ENCODE data around the gene TMEM61.

DNA sequence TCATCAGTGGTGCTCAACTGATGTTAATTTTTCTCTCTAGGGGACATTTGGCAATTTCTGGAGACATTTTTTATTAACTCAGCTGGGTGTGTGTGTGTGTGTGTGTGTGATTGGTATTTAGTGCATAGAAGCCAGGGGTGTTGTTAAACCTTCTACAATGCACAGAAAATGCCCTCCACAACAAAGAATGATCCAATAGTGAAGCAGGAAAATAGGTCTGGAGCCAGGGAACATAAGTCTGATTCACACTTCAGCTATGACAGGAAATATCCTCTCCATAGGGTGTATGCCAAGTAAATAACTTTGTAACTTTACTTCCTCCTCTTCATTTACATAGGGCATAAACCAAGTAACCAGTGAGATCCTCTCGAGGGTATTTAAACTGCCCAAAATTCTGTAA, 25.1 kb upstream of the TMEM61 start:
- TF ChIP-seq, protein P1, sequence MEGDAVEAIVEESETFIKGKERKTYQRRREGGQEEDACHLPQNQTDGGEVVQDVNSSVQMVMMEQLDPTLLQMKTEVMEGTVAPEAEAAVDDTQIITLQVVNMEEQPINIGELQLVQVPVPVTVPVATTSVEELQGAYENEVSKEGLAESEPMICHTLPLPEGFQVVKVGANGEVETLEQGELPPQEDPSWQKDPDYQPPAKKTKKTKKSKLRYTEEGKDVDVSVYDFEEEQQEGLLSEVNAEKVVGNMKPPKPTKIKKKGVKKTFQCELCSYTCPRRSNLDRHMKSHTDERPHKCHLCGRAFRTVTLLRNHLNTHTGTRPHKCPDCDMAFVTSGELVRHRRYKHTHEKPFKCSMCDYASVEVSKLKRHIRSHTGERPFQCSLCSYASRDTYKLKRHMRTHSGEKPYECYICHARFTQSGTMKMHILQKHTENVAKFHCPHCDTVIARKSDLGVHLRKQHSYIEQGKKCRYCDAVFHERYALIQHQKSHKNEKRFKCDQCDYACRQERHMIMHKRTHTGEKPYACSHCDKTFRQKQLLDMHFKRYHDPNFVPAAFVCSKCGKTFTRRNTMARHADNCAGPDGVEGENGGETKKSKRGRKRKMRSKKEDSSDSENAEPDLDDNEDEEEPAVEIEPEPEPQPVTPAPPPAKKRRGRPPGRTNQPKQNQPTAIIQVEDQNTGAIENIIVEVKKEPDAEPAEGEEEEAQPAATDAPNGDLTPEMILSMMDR (IDR thresholded peaks at IDR 0.05; ENCODE audit: low read length) = no peak
- TF ChIP-seq EZH2phosphoT487 (IDR thresholded peaks at IDR 0.05; ENCODE audit: low read length) (no peak), EZH2 (optimal IDR thresholded peaks at IDR 0.05; ENCODE audit: low read depth, low read length) (no peak)
